Neutrophil (primary cell): ENCODE results near the gene MPI.

Source experiments
- H3K27ac ChIP-seq: fragments of 200-600 bp; sonication (generic); 2 replicates; pipeline ENCODE4 v1.5.1; 2016; ENCODE audit warnings: mild to moderate bottlenecking, moderate library complexity
- H3K27me3 ChIP-seq: fragments of 200-600 bp; sonication (generic); 2 replicates; pipeline ENCODE4 v1.6.0; 2016; ENCODE audit warnings: mild to moderate bottlenecking
- H3K36me3 ChIP-seq: fragments of 200-600 bp; sonication (generic); 2 replicates; pipeline ENCODE4 v1.5.1; 2017
- H3K4me1 ChIP-seq, 2 experiments: fragments of 200-600 bp in 1 of 2; sonication (generic) in 1 of 2; 1 replicate in 1 of 2; 2 replicates in 1 of 2; pipeline versions ENCODE4 v1.5.1 to v1.6.1; 2013 to 2016; ENCODE audit warnings: low read depth in 1 of 2, low read length in 1 of 2, mild to moderate bottlenecking in 1 of 2, moderate library complexity in 1 of 2; ENCODE audit not compliant: control insufficient read depth in 1 of 2, insufficient read depth in 1 of 2
- H3K4me3 ChIP-seq, 2 experiments: fragments of 200-600 bp in 1 of 2; sonication (generic) in 1 of 2; 1 replicate in 1 of 2; 2 replicates in 1 of 2; pipeline ENCODE4 v1.5.1; 2013 to 2016; ENCODE audit warnings: low read depth in 1 of 2, low read length in 1 of 2, mild to moderate bottlenecking in 1 of 2, moderate library complexity in 1 of 2
- H3K9me3 ChIP-seq: fragments of 200-600 bp; sonication (generic); 2 replicates; pipeline ENCODE4 v1.5.1; 2016
- TF ChIP-seq, protein P1 (sequence below): fragments of 200-600 bp; sonication (generic); IDR thresholded peaks from 2 replicates; pipeline ENCODE4 v1.5.1; 2016; ENCODE audit warnings: antibody characterized with exemption

MPI gene

DNA sequence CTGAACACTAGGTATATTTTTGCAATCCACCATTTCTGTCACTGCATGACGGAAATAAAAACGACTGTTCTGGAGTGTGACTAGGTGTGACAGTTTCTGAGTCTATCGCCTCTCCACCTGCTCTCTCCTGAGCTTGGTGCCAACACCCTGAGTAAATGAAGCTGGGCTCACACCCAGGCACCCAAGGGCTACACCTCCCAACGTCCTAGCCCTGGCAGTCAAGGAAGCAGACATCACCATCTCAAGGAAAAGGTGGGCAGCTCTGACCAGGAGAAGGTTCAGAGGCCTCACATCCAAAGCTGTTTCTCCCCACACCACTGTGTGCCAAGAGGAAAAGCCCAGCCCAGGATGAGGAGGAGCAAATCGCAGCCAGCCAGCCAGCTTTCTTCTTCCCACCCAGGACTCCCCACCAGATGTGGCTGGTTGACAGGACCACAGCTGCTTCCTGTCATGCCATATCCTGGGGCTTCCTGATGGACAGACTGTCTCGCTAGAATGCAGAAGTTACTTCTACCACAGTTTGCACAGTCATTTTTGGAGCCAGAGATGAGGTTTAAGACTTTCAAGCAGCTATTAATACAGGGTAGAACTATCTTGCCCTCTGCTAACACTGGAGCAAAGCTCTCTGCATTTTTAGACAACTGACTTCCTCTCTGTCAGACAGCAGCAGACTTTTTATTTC is 20.0 kb upstream of the MPI start:
- Histone ChIP-seq H3K9me3 (no peaks in the 10 kb centered on the region), H3K4me1 (peaks cover 72 to 77% of the 10 kb centered on the region in 2 experiments), H3K36me3 (no peaks in the 10 kb centered on the region), H3K27me3 (no peaks in the 10 kb centered on the region), H3K27ac (peak overlapping the region; percentile 90), H3K4me3 (peak overlapping the region in 1 of 2 experiments; percentile 6)
- TF ChIP-seq, protein P1, sequence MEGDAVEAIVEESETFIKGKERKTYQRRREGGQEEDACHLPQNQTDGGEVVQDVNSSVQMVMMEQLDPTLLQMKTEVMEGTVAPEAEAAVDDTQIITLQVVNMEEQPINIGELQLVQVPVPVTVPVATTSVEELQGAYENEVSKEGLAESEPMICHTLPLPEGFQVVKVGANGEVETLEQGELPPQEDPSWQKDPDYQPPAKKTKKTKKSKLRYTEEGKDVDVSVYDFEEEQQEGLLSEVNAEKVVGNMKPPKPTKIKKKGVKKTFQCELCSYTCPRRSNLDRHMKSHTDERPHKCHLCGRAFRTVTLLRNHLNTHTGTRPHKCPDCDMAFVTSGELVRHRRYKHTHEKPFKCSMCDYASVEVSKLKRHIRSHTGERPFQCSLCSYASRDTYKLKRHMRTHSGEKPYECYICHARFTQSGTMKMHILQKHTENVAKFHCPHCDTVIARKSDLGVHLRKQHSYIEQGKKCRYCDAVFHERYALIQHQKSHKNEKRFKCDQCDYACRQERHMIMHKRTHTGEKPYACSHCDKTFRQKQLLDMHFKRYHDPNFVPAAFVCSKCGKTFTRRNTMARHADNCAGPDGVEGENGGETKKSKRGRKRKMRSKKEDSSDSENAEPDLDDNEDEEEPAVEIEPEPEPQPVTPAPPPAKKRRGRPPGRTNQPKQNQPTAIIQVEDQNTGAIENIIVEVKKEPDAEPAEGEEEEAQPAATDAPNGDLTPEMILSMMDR, result no peak

DNA sequence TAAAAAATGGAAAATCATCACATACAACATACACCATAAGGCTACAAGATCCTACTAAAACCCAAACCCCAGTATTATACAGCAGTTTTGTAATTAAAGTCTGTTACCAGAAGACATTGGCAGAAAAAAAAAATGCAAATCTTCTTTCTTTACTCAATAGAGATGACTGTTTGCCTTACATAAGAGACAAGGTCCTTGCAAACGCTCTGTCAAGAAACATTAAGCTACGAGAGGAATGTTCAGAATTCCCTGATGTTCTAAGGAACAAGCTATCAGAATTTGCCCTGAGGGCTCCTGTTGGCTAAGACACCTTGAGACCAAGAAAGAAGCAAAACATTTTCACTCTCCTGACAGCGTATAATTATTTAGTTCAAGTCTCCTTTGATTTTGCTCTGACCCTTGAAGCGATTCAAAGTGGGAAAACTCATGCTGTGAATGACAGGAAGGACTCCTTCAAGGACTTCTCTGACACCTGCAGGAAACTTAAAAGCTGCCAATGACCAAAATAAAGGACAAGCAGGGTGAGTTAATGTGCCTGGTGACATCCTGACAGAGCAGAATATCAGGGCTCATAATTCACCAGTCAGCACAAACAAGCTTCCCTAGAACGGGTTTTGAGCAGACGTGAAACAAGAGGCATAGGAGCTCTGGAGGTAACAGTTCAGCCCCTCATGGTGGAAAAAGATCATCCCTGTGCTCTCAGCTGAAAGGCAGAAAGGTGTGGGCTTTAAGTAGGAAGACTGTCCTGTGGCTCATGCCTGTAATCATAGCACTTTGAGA is 19.2 kb upstream of the MPI start:
- TF ChIP-seq, protein P1, result no peak
- H3K27me3 ChIP-seq, result no peaks in the 10 kb centered on the region
- peaks cover 72 to 77% of the 10 kb centered on the region in 2 experiments for H3K4me1 ChIP-seq
- H3K27ac ChIP-seq, result peak overlapping the region; percentile 90
- peak overlapping the region; percentile 13 to 24 for H3K4me3 ChIP-seq
- no peaks in the 10 kb centered on the region for H3K9me3 ChIP-seq
- H3K36me3 ChIP-seq, result no peaks in the 10 kb centered on the region

DNA sequence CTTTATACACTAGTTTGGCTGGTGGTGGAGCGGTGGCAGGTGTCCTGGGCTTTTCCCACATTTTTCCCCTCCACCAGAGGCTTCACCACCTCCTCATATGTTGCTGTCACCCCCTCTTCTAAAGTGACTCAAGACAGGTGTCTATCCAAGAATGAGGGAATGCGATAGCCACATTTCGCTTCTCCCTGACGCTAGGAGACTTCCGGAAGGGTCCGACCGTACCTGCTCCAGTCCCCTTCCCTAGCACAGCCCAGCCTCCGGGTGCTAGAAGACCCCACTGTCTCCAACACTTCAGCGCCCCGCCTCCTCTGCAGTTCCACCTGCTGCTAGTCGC is 17.2 kb upstream of the MPI start:
- Histone ChIP-seq H3K36me3 (no peaks in the 10 kb centered on the region), H3K4me1 (peaks cover 58 to 60% of the 10 kb centered on the region in 2 experiments), H3K27ac (peak overlapping the region; percentile 90), H3K9me3 (no peaks in the 10 kb centered on the region), H3K4me3 (peak overlapping the region; percentile 73 to 75), H3K27me3 (no peaks in the 10 kb centered on the region)
- TF ChIP-seq, protein P1, result no peak

- Histone ChIP-seq H3K9me3 (no peaks in the 10 kb centered on the region), H3K36me3 (no peaks in the 10 kb centered on the region), H3K27me3 (no peaks in the 10 kb centered on the region), H3K4me3 (peak within 1 kb of the TSS; percentile 73 to 75), H3K4me1 (peaks cover 53 to 55% of the 10 kb centered on the region in 2 experiments), H3K27ac (peak within 1 kb of the TSS; percentile 90)
- TF ChIP-seq, protein P1, result peak; percentile 27
These were observed 16.6 kb upstream of the MPI start, which contains the start of gene SCAMP2 for GRCh38 chr15:74873036-74873755. Gene SCAMP2 (minus strand): TSS chr15:74873365. CDS start chr15:74873255, 110 bp downstream.

GRCh38 chr15:74873756-74874424 is 16.0 kb upstream of the MPI start:
- Histone ChIP-seq H3K9me3 (no peaks in the 10 kb centered on the region), H3K27ac (peak overlapping the region; percentile 90), H3K4me3 (peak overlapping the region; percentile 73 to 75), H3K36me3 (no peaks in the 10 kb centered on the region), H3K27me3 (no peaks in the 10 kb centered on the region), H3K4me1 (peaks cover 46 to 48% of the 10 kb centered on the region in 2 experiments)
- TF ChIP-seq, protein P1, result no peak
